ENCODE data around the gene ZMYND11.

GRCh38 chr10:132946-133898 is 2.0 kb upstream of the ZMYND11 start:
- TF ChIP-seq HOXA7 (CRISPR knock-in tag; IDR thresholded peaks at IDR 0.05) (no peak), EP300 (IDR thresholded peaks at IDR 0.05) (no peak), HMGXB4 (CRISPR knock-in tag; IDR thresholded peaks at IDR 0.05; ENCODE audit: borderline replicate concordance) (no peak), CEBPB (IDR thresholded peaks at IDR 0.05) (peak; percentile 30 to 62; a peak in 2 of 4 replicates), CTCF (IDR thresholded peaks at IDR 0.05) (no peak), MYC (IDR thresholded peaks at IDR 0.05; ENCODE audit: borderline replicate concordance, low read length) (no peak), RCOR1 (IDR thresholded peaks at IDR 0.05; ENCODE audit: low read depth, low read length) (no peak), FOSL2 (IDR thresholded peaks at IDR 0.05) (peak; percentile 67), FOSL2 (CRISPR knock-in tag; IDR thresholded peaks at IDR 0.05) (peak; percentile 88), CHD2 (IDR thresholded peaks at IDR 0.05; ENCODE audit: low read length, partially characterized antibody) (no peak), ZNF302 (CRISPR knock-in tag; IDR thresholded peaks at IDR 0.05) (no peak), RAD21 (conservative IDR thresholded peaks at IDR 0.05 in 1 of 2, IDR thresholded peaks at IDR 0.05 in 1 of 2) (no peak), ESRRA (IDR thresholded peaks at IDR 0.05; ENCODE audit: borderline replicate concordance, low read length) (no peak)

All from A549 (cell line).